OCI-LY3 (cell line): ENCODE results near the gene CFAP77.

Source experiments
- EZH2phosphoT487 ChIP-seq: fragments of 200-600 bp; shearing (Covaris generic); IDR thresholded peaks from 2 replicates; pipeline ENCODE4 v1.6.1; 2018; ENCODE audit warnings: antibody characterized with exemption, mixed run types, low read depth
- TF ChIP-seq, protein P1 (sequence below): fragments of 200-600, 300-600 bp; sonication (generic); IDR thresholded peaks from 2 replicates; pipeline ENCODE4 v1.5.1; 2014; ENCODE audit warnings: antibody characterized with exemption, low read length, low read depth

DNA sequence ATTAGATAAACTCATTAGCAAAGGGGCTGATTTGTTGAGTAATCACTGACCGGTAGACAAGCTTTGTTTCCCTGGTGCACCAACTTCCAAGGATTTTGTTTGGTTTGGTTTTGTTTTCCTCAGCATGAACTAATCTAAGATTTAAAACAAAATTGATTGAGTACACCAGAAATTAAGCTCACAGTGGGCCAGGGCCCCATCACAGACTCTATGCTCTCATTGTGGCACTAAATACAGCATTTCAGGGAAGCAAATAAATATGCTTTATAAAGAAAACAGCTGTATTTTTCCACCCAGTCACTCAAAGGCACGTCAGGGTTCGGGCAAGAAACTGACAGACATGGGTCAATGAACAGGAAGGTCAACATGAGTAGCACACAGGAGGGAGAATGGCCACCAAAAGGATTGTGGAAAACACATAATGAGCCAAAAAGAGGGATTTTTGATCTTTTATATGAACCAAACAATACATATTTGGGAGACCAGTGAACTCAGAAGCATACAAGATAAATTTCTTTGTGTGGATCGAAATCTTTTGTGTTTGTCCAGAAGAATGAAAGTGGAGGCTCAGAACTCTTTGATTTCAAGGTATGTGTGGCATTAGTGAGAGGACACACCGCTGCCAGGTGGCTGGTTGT lies 8.8 kb downstream of the CFAP77 start:
- TF ChIP-seq, protein P1, sequence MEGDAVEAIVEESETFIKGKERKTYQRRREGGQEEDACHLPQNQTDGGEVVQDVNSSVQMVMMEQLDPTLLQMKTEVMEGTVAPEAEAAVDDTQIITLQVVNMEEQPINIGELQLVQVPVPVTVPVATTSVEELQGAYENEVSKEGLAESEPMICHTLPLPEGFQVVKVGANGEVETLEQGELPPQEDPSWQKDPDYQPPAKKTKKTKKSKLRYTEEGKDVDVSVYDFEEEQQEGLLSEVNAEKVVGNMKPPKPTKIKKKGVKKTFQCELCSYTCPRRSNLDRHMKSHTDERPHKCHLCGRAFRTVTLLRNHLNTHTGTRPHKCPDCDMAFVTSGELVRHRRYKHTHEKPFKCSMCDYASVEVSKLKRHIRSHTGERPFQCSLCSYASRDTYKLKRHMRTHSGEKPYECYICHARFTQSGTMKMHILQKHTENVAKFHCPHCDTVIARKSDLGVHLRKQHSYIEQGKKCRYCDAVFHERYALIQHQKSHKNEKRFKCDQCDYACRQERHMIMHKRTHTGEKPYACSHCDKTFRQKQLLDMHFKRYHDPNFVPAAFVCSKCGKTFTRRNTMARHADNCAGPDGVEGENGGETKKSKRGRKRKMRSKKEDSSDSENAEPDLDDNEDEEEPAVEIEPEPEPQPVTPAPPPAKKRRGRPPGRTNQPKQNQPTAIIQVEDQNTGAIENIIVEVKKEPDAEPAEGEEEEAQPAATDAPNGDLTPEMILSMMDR, result no peak
- no peak for TF ChIP-seq EZH2phosphoT487
